HG03378 (cell line): ENCODE data around the gene CAPN8.
A peak's percentile ranks its signal among the peaks of the same experiment; 100 is the strongest.
"Not testable (repeated sequence)": the region's sequence is repeated elsewhere in the genome, so short reads cannot be mapped to it uniquely, and the experiment has no call there.

ENCODE experiments used
- ATAC-seq: cut with Tn5 transposase; IDR thresholded peaks from one replicate; pipeline ENCODE4 v1.9.1; 2021; ENCODE audit warnings: mild to moderate bottlenecking, moderate library complexity; ENCODE audit not compliant: unreplicated experiment

The CAPN8 gene

GRCh38 chr1:223534677-223535076 is 130.8 kb downstream of the CAPN8 start:
- ATAC-seq: no peak

- no peak for ATAC-seq
Observed at GRCh38 chr1:223533708-223534107, 131.8 kb downstream of the CAPN8 start.

GRCh38 chr1:223531742-223532341 is 133.7 kb downstream of the CAPN8 start:
- peak; percentile 66 for ATAC-seq

- ATAC-seq: no peak
Observed at GRCh38 chr1:223525957-223526356, 139.5 kb downstream of the CAPN8 start.

GRCh38 chr1:223525546-223525945 is 140.0 kb downstream of the CAPN8 start:
- no peak for ATAC-seq

GRCh38 chr1:223524930-223525451 is 140.5 kb downstream of the CAPN8 start:
- no peak for ATAC-seq

GRCh38 chr1:223521150-223521549 is 144.4 kb downstream of the CAPN8 start:
- ATAC-seq: no peak

- ATAC-seq: no peak
Observed at GRCh38 chr1:223520200-223520599, 145.3 kb downstream of the CAPN8 start.

GRCh38 chr1:223519116-223519515 is 146.4 kb downstream of the CAPN8 start:
- no peak for ATAC-seq

- ATAC-seq: not testable (repeated sequence)
Observed at GRCh38 chr1:223518553-223518952, 146.9 kb downstream of the CAPN8 start.

GRCh38 chr1:223515926-223516325 is 149.6 kb downstream of the CAPN8 start:
- no peak for ATAC-seq

GRCh38 chr1:223515421-223515820 is 150.1 kb downstream of the CAPN8 start:
- no peak for ATAC-seq

- no peak for ATAC-seq
Observed at GRCh38 chr1:223514644-223515043, 150.9 kb downstream of the CAPN8 start.

GRCh38 chr1:223513309-223513708 is 152.2 kb downstream of the CAPN8 start:
- no peak for ATAC-seq

- ATAC-seq: no peak
Observed at GRCh38 chr1:223512057-223512456, 153.4 kb downstream of the CAPN8 start.

GRCh38 chr1:223508796-223509195 is 156.7 kb downstream of the CAPN8 start:
- ATAC-seq: no peak

- ATAC-seq: no peak
Observed at GRCh38 chr1:223504741-223505140, 160.8 kb downstream of the CAPN8 start.

GRCh38 chr1:223503348-223503747 is 162.2 kb downstream of the CAPN8 start:
- ATAC-seq: no peak

- ATAC-seq: no peak
Observed at GRCh38 chr1:223500560-223501425, 164.7 kb downstream of the CAPN8 start.

- ATAC-seq: no peak
Observed at GRCh38 chr1:223496883-223497282, 168.6 kb downstream of the CAPN8 start.

- ATAC-seq: no peak
Observed at GRCh38 chr1:223494926-223495645, 170.4 kb downstream of the CAPN8 start.
